ENCODE data around the gene CNKSR2. TPM values are rescaled to one million over a fixed set of nuclear protein-coding genes. Genes with fewer than 3 reads are reported as not detected.

CNKSR2 gene
- total RNA-seq, 1 donor from 2014 or later = 1.7 TPM

DNA sequence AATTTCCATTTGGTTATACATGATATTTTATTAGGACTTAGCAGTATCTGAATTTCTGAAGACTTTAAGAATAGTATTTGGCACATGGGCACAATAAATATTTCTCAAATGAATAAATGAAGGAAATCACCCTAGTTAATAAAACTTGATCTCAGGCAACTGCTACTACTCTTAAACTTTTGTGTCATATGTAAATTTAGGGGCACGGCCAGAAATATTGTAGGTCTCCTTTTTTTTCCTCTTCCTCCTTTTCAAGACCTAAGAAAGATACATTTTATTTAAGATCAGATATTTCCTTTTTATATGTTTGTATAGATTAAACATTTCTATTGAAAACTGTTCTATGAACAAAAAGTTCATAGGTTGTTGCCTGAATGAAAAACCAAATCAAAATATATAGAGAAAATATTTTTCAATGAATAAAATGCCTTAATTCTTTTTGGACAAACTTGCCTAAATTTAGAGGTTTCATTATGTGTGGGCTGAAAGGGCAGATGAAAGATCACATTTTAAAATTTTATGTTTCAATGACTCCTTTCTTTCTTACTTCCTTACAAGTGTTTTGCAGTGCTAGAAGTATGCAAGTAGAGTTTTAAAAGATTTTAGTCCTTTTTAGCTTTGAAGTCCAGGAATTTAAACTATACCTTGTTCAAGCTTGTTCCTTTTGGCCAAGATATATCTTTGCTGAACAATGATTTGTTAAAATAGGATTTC, 26.3 kb downstream of the CNKSR2 start:
- no peak for TF ChIP-seq CTCF (IDR thresholded peaks at IDR 0.05)
- Mint-ChIP-seq H3K4me1 (ENCODE audit: low read depth) (no peaks in the 10 kb centered on the region), H3K4me3 (ENCODE audit: unreplicated experiment) (no peak overlapping the region), H3K9me3 (ENCODE audit: low read depth) (no peaks in the 10 kb centered on the region), H3K27ac (ENCODE audit: unreplicated experiment) (no peak overlapping the region), H3K27me3 (ENCODE audit: low read depth) (peaks cover 2% of the 10 kb centered on the region), H3K36me3 (ENCODE audit: low read depth) (no peaks in the 10 kb centered on the region)
- DNase-seq (ENCODE audit: low spot score) = no peak

GRCh38 chrX:21408307-21408706, 34.1 kb downstream of the CNKSR2 start:
- DNase-seq (ENCODE audit: low spot score) = no peak
- no peaks in the 10 kb centered on the region for H3K9me3 Mint-ChIP-seq (ENCODE audit: low read depth)
- no peaks in the 10 kb centered on the region for H3K27me3 Mint-ChIP-seq (ENCODE audit: low read depth)
- H3K4me1 Mint-ChIP-seq (ENCODE audit: low read depth) = peaks cover 8% of the 10 kb centered on the region
- H3K27ac Mint-ChIP-seq (ENCODE audit: unreplicated experiment) = no peak overlapping the region
- no peak overlapping the region for H3K4me3 Mint-ChIP-seq (ENCODE audit: unreplicated experiment)
- no peak for TF ChIP-seq CTCF (IDR thresholded peaks at IDR 0.05)
- H3K36me3 Mint-ChIP-seq (ENCODE audit: low read depth) = no peaks in the 10 kb centered on the region

DNA sequence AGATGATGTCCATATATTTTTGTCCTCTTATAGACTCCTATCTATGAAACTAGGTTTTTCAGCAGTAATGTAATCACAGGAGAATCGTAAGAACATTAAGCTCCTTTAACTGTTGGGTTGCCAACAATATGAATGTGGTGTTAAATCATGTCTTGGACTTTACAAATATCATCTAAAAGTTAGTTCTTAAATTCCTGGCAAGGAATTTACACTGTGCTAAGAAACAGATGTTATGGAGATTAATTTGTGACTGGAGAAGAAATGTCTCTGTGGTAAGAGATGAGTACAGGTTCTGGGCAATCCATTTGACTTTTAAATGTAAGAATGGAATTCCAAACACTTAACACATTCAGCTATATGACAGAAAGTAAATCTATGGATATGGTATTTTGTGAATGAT, 34.6 kb downstream of the CNKSR2 start:
- Mint-ChIP-seq H3K36me3 (ENCODE audit: low read depth) (no peaks in the 10 kb centered on the region), H3K27me3 (ENCODE audit: low read depth) (no peaks in the 10 kb centered on the region), H3K4me1 (ENCODE audit: low read depth) (peaks cover 8% of the 10 kb centered on the region), H3K27ac (ENCODE audit: unreplicated experiment) (no peak overlapping the region), H3K9me3 (ENCODE audit: low read depth) (peaks cover 4% of the 10 kb centered on the region), H3K4me3 (ENCODE audit: unreplicated experiment) (no peak overlapping the region)
- DNase-seq (ENCODE audit: low spot score) = no peak
- TF ChIP-seq CTCF (IDR thresholded peaks at IDR 0.05) = no peak

- Mint-ChIP-seq H3K4me1 (ENCODE audit: low read depth) (peaks cover 8% of the 10 kb centered on the region), H3K36me3 (ENCODE audit: low read depth) (no peaks in the 10 kb centered on the region), H3K4me3 (ENCODE audit: unreplicated experiment) (no peak overlapping the region), H3K27me3 (ENCODE audit: low read depth) (no peaks in the 10 kb centered on the region), H3K27ac (ENCODE audit: unreplicated experiment) (no peak overlapping the region), H3K9me3 (ENCODE audit: low read depth) (peaks cover 20% of the 10 kb centered on the region)
- no peak for TF ChIP-seq CTCF (IDR thresholded peaks at IDR 0.05)
- DNase-seq (ENCODE audit: low spot score) = no peak
These were observed 37.8 kb downstream of the CNKSR2 start for GRCh38 chrX:21412029-21412428.

GRCh38 chrX:21412883-21413282, 38.7 kb downstream of the CNKSR2 start:
- Mint-ChIP-seq H3K27ac (ENCODE audit: unreplicated experiment) (no peak overlapping the region), H3K4me1 (ENCODE audit: low read depth) (peaks cover 8% of the 10 kb centered on the region), H3K9me3 (ENCODE audit: low read depth) (peaks cover 25% of the 10 kb centered on the region), H3K36me3 (ENCODE audit: low read depth) (no peaks in the 10 kb centered on the region), H3K27me3 (ENCODE audit: low read depth) (no peaks in the 10 kb centered on the region), H3K4me3 (ENCODE audit: unreplicated experiment) (no peak overlapping the region)
- no peak for TF ChIP-seq CTCF (IDR thresholded peaks at IDR 0.05)
- no peak for DNase-seq (ENCODE audit: low spot score)

Data from chondrocyte (in vitro differentiated cells).